B cell (primary cell): ENCODE data around the gene PSKH1.

Experiments used
- EZH2 ChIP-seq: IDR thresholded peaks from 2 replicates; pipeline ENCODE4 v1.6.1; 2012; ENCODE audit warnings: borderline replicate concordance, low read depth, mild to moderate bottlenecking, moderate library complexity, low read length; ENCODE audit not compliant: insufficient read depth, poor library complexity, severe bottlenecking
- TF ChIP-seq, protein P1 (sequence below): fragments of 200-600 bp; IDR thresholded peaks from one replicate; pipeline ENCODE4 v1.8.0; 2022; ENCODE audit warnings: antibody characterized with exemption, mild to moderate bottlenecking

- TF ChIP-seq EZH2 = no peak
- TF ChIP-seq, protein P1, sequence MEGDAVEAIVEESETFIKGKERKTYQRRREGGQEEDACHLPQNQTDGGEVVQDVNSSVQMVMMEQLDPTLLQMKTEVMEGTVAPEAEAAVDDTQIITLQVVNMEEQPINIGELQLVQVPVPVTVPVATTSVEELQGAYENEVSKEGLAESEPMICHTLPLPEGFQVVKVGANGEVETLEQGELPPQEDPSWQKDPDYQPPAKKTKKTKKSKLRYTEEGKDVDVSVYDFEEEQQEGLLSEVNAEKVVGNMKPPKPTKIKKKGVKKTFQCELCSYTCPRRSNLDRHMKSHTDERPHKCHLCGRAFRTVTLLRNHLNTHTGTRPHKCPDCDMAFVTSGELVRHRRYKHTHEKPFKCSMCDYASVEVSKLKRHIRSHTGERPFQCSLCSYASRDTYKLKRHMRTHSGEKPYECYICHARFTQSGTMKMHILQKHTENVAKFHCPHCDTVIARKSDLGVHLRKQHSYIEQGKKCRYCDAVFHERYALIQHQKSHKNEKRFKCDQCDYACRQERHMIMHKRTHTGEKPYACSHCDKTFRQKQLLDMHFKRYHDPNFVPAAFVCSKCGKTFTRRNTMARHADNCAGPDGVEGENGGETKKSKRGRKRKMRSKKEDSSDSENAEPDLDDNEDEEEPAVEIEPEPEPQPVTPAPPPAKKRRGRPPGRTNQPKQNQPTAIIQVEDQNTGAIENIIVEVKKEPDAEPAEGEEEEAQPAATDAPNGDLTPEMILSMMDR = no peak
These were observed 4.7 kb upstream of the PSKH1 start for GRCh38 chr16:67888331-67888730.
